ENCODE data around the gene SLC1A2.

The SLC1A2 gene

DNA sequence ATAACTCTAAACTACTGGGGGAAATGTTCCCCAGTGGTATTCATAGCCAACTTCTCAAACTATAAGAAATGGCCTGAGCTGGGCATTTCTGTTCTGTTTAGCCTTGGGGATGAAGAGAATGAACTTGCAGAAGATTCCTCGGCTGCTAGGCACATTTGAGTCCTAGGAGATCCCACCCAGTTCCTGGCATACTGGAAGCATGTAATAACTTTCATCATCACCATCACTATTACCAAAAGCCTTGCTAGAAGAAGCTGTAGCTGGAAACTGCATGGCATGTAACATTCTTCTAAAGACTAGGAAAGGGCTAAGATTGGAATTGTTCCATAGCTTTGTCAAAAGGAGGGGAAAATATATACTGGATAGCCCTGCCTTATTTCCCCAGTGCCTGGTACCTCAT, 40.1 kb upstream of the SLC1A2 start:
- ChIA-PET CTCF (no interaction called here), POLR2A (no interaction called here)
- no peak for DNase-seq (ENCODE audit: extremely low spot score)
- TF ChIP-seq, protein P1, sequence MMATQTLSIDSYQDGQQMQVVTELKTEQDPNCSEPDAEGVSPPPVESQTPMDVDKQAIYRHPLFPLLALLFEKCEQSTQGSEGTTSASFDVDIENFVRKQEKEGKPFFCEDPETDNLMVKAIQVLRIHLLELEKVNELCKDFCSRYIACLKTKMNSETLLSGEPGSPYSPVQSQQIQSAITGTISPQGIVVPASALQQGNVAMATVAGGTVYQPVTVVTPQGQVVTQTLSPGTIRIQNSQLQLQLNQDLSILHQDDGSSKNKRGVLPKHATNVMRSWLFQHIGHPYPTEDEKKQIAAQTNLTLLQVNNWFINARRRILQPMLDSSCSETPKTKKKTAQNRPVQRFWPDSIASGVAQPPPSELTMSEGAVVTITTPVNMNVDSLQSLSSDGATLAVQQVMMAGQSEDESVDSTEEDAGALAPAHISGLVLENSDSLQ (IDR thresholded peaks at IDR 0.05), result no peak
- TF ChIP-seq L3MBTL2 (conservative IDR thresholded peaks at IDR 0.05) (no peak), ARNT (IDR thresholded peaks at IDR 0.05) (no peak), FOXM1 (IDR thresholded peaks at IDR 0.05; ENCODE audit: borderline replicate concordance) (no peak), SUZ12 (IDR thresholded peaks at IDR 0.05) (no peak), HDGF (IDR thresholded peaks at IDR 0.05; ENCODE audit: borderline replicate concordance) (no peak), BHLHE40 (IDR thresholded peaks at IDR 0.05; ENCODE audit: borderline replicate concordance) (no peak), ELF4 (IDR thresholded peaks at IDR 0.05) (no peak), ZNF384 (IDR thresholded peaks at IDR 0.05) (no peak), LEF1 (IDR thresholded peaks at IDR 0.05; ENCODE audit: borderline replicate concordance) (no peak), TARDBP (IDR thresholded peaks at IDR 0.05) (no peak), FOXK2 (IDR thresholded peaks at IDR 0.05) (no peak), FOXA1 (IDR thresholded peaks at IDR 0.05) (no peak), CTBP1 (IDR thresholded peaks at IDR 0.05; ENCODE audit: borderline replicate concordance) (no peak), SP1 (IDR thresholded peaks at IDR 0.05) (no peak), NFRKB (IDR thresholded peaks at IDR 0.05) (no peak)

DNA sequence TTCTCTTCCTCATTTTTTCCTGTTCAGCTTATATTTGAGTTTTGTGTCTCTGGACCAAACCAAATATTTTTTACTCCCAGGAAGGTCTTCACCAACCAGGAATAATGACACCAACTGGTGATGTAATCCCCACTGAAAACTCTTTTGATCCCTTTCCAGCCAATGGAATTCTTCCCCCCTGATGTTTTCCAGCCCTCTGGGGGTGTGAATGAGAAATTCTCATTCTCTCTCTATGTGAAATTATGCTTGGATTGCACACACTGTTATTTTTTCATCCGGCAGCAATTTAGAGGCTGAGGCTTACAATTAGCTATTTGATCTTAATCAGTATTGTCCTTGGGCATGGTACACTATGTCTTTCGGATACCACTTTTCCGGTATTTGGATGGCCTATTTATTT, 39.5 kb upstream of the SLC1A2 start:
- POLR2A ChIA-PET, result no interaction called here

DNA sequence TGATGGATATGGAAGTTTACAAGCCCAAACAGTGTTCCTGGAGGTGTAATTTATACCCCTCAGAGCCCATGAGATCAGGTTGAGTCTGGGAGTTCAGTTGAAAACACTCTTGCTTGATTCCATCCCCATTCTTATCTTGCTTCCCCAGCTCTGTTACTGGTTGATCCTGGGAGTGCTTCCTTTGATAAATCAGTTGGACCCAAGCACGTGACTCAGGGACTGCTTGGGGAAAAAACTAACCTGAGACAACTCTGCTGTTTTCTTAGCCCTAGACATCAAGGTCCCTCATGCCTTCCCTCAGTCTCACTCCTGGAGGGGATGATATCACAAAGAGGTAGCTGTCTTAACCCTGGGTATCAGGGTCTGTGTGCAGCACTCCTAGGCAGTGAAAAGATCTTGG, 35.0 kb upstream of the SLC1A2 start:
- POLR2A ChIA-PET, result no interaction called here
- TF ChIP-seq BHLHE40 (IDR thresholded peaks at IDR 0.05; ENCODE audit: borderline replicate concordance), result no peak
- TF ChIP-seq SUZ12 (IDR thresholded peaks at IDR 0.05), result no peak
- TF ChIP-seq, protein P1 (IDR thresholded peaks at IDR 0.05), result no peak
- CTCF ChIA-PET, result no interaction called here

More for the DNA sequence above, 39.5 kb upstream of the SLC1A2 start:
- no peak for DNase-seq (ENCODE audit: extremely low spot score)
- CTCF ChIA-PET, result no interaction called here
- TF ChIP-seq HDGF (IDR thresholded peaks at IDR 0.05; ENCODE audit: borderline replicate concordance) (no peak), L3MBTL2 (conservative IDR thresholded peaks at IDR 0.05) (no peak), CTBP1 (IDR thresholded peaks at IDR 0.05; ENCODE audit: borderline replicate concordance) (no peak), FOXA1 (IDR thresholded peaks at IDR 0.05) (no peak), ELF4 (IDR thresholded peaks at IDR 0.05) (no peak), FOXK2 (IDR thresholded peaks at IDR 0.05) (no peak), NFRKB (IDR thresholded peaks at IDR 0.05) (no peak)

DNA sequence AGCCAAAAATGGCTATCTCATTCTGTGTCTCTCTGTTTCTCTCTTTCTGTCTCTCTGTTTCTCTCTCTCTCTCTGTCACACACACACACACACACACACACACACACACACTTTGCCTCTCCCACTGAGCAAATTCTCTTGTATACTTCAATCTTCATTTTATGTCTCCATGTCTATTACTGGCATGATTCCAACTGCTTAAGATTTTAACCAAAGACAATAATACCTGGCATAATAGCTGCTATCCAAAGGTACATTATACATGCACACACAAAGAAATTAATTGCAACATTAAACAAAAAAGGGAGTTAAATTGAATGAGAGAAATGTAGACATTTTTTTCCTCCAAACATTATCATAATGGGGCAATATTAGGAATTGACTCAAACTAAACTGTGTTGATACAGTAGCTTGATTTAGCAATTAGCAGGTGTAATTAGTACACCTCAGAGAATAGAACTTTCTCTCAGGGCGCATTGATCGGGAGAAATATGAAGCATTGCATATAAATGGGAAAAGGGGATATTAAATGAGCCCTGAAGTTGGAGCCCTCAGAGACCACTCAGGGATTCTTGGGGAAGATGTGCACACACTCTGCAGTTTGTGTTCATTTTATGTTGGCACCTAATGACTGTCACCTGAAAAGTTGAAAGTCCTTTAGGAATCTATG, 17.4 kb upstream of the SLC1A2 start:
- ChIA-PET CTCF (no interaction called here), POLR2A (no interaction called here)

More for the DNA sequence above, 35.0 kb upstream of the SLC1A2 start:
- DNase-seq (ENCODE audit: extremely low spot score), result no peak

DNA sequence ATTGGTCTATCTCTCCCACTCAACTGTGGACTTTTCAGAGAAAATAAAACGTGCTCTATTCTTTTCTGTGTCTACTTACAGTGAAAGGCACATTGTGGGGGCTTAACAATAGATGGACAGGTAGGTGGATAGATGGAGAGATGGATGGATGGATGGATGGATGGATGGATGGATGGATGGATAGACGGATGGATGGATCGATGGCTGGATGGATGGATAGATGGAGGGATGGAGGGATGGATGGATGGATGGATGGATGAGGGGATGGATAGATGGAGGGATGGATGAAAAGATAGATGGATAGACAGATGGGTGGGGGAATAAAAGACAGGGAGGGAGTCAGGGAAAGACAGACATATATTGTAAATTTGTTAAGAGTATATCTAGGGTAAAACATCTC, 14.2 kb upstream of the SLC1A2 start:
- no peak for DNase-seq (ENCODE audit: extremely low spot score)
- CTCF ChIA-PET, result no interaction called here
- TF ChIP-seq FOXA1 (IDR thresholded peaks at IDR 0.05), result no peak
- no peak for TF ChIP-seq SP1 (IDR thresholded peaks at IDR 0.05)
- no peak for TF ChIP-seq SUZ12 (IDR thresholded peaks at IDR 0.05)
- TF ChIP-seq, protein P1 (IDR thresholded peaks at IDR 0.05), result no peak
- no peak for TF ChIP-seq LEF1 (IDR thresholded peaks at IDR 0.05; ENCODE audit: borderline replicate concordance)
- no peak for TF ChIP-seq FOXM1 (IDR thresholded peaks at IDR 0.05; ENCODE audit: borderline replicate concordance)
- POLR2A ChIA-PET, result no interaction called here

More for the DNA sequence above, 17.4 kb upstream of the SLC1A2 start:
- DNase-seq (ENCODE audit: extremely low spot score), result no peak
- no peak for TF ChIP-seq LEF1 (IDR thresholded peaks at IDR 0.05; ENCODE audit: borderline replicate concordance)
- no peak for TF ChIP-seq TARDBP (IDR thresholded peaks at IDR 0.05)
- no peak for TF ChIP-seq ARNT (IDR thresholded peaks at IDR 0.05)
- no peak for TF ChIP-seq NFRKB (IDR thresholded peaks at IDR 0.05)
- no peak for TF ChIP-seq ELF4 (IDR thresholded peaks at IDR 0.05)
- no peak for TF ChIP-seq FOXM1 (IDR thresholded peaks at IDR 0.05; ENCODE audit: borderline replicate concordance)
- TF ChIP-seq, protein P1 (IDR thresholded peaks at IDR 0.05), result no peak
- TF ChIP-seq FOXK2 (IDR thresholded peaks at IDR 0.05), result no peak
- no peak for TF ChIP-seq HDGF (IDR thresholded peaks at IDR 0.05; ENCODE audit: borderline replicate concordance)

DNA sequence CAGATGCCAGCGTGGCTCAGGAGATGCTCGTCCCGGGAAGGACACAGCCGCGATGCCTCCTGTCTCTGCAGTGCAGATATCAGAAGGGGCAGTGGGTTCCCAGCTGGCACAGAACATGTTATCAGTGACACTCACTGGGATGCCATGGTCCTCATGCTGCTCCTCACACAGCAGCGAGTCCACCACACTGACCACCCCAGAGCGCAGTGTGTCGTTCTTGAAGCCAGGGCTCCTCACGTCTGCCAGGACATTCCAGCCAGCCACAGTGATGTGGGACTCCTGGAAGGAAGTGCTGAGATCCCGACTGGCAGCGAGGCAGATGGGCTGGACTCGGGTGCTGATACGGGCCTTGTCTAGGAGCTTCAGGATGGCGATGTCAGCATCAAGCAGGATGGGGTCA, 13.1 kb upstream of the SLC1A2 start:
- ChIA-PET POLR2A (no interaction called here), CTCF (no interaction called here)
- DNase-seq (ENCODE audit: extremely low spot score), result no peak
- TF ChIP-seq SP1 (IDR thresholded peaks at IDR 0.05), result no peak
- no peak for TF ChIP-seq HDGF (IDR thresholded peaks at IDR 0.05; ENCODE audit: borderline replicate concordance)
- TF ChIP-seq SUZ12 (IDR thresholded peaks at IDR 0.05), result no peak

DNA sequence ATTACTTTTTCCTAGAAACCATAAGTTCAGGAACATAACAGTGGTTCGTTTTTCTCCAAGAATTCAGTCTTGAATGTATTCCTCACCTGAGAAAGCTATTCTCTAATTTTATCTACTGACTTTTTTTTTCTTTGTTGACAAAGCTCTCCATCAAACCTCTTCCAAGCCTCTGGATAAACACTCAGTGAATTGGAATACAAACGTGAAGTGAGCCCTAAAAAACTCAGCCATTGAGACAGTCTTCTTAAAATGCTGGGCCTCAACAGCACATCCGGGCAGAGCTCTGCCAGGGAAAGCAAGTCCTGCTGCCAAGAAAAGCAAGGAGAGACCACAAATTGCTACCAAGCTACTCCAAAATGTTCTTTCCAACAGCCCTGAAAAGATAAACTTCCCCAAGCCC, 7.7 kb upstream of the SLC1A2 start:
- ChIA-PET POLR2A (no interaction called here), CTCF (no interaction called here)
- no peak for TF ChIP-seq NFRKB (IDR thresholded peaks at IDR 0.05)
- TF ChIP-seq, protein P1 (IDR thresholded peaks at IDR 0.05), result no peak
- no peak for TF ChIP-seq ELF4 (IDR thresholded peaks at IDR 0.05)
- no peak for TF ChIP-seq ZNF384 (IDR thresholded peaks at IDR 0.05)
- TF ChIP-seq SP1 (IDR thresholded peaks at IDR 0.05), result no peak
- TF ChIP-seq L3MBTL2 (conservative IDR thresholded peaks at IDR 0.05), result no peak
- TF ChIP-seq CTBP1 (IDR thresholded peaks at IDR 0.05; ENCODE audit: borderline replicate concordance), result no peak
- TF ChIP-seq LEF1 (IDR thresholded peaks at IDR 0.05; ENCODE audit: borderline replicate concordance), result no peak
- no peak for TF ChIP-seq BHLHE40 (IDR thresholded peaks at IDR 0.05; ENCODE audit: borderline replicate concordance)
- TF ChIP-seq FOXK2 (IDR thresholded peaks at IDR 0.05), result no peak
- no peak for TF ChIP-seq FOXA1 (IDR thresholded peaks at IDR 0.05)
- no peak for TF ChIP-seq FOXM1 (IDR thresholded peaks at IDR 0.05; ENCODE audit: borderline replicate concordance)
- no peak for TF ChIP-seq SUZ12 (IDR thresholded peaks at IDR 0.05)
- TF ChIP-seq HDGF (IDR thresholded peaks at IDR 0.05; ENCODE audit: borderline replicate concordance), result no peak
- TF ChIP-seq ARNT (IDR thresholded peaks at IDR 0.05), result no peak
- no peak for TF ChIP-seq TARDBP (IDR thresholded peaks at IDR 0.05)
- DNase-seq (ENCODE audit: extremely low spot score), result no peak

Measured in HEK293T (cell line).